Right cardiac atrium (tissue), 5 donors: ENCODE measurements around the gene FXYD3. TPM values are rescaled to one million over a fixed set of nuclear protein-coding genes. Genes with fewer than 3 reads are reported as not detected.
A peak's percentile ranks its signal among the peaks of the same experiment; 100 is the strongest.

Experiments used
- ATAC-seq, 2 donors: fragments of 200-7000 bp; cut with Tn5 transposase; one replicate each; pipeline versions ENCODE4 v1.8.0 to v1.9.1; 2020; ENCODE audit warnings: moderate library complexity in 2 of 2, mild to moderate bottlenecking in 1 of 2
- DNase-seq, 3 donors: peaks; one replicate each; pipeline ENCODE4 v3.0.0-alpha.2; 2020
- H3K27ac ChIP-seq: one replicate; pipeline ENCODE4 v1.5.1; 2013; ENCODE audit warnings: mild to moderate bottlenecking, low read length, control low read depth, moderate library complexity
- H3K27me3 ChIP-seq: one replicate; pipeline ENCODE4 v1.6.1; 2013; ENCODE audit not compliant: control insufficient read depth, insufficient read depth
- H3K4me1 ChIP-seq: one replicate; pipeline ENCODE4 v1.6.1; 2013; ENCODE audit warnings: low read length; ENCODE audit not compliant: control insufficient read depth, insufficient read depth
- H3K4me3 ChIP-seq: one replicate; pipeline ENCODE4 v1.5.1; 2013; ENCODE audit warnings: low read length, control low read depth
- H3K9me3 ChIP-seq: one replicate; pipeline ENCODE4 v1.6.1; 2013; ENCODE audit warnings: low read length; ENCODE audit not compliant: control insufficient read depth
- WGBS: extraction: QIAGEN DNeasy Blood & Tissue Kit; methylation state at CpG from one replicate; pipeline ENCODE4 v1.1.7; 2013; 5-methylcytosine and 5-hydroxymethylcytosine counted together
- intact Hi-C, 4 donors: fragments of 100-400 bp; cut with DNase I; formaldehyde crosslinking; loops; one replicate each; pipeline versions ENCODE4 v1.11.0 to v1.14.0; 2022 to 2023
- polyA plus RNA-seq: library from polyadenylated mRNA; stranded (reverse); fragments of 200-250 nt; gene quantifications from one replicate; pipeline ENCODE4 v1.2.3, GENCODE V29; 2013
- total RNA-seq, 4 donors: library from RNA; stranded (reverse); fragmentation: NEBNext Ultra II Directional; extraction: Animal tissue kit (Norgen Biotek cat#: 25700); gene quantifications; one replicate each; pipeline ENCODE4 v1.2.1, GENCODE V29; 2021
- donor health status: healthy with polysubstance abuse.
- donor health status: DM: no; HTN: yes; CAD: no.
- donor health status: DM: no; HTN: no; CAD: no.
- donor health status: DM: no; HTN: yes; CAD: no; lungs with severe emphysema.
- donor health status: DM: yes; HTN: yes; CAD: no.

Gene FXYD3
- total and polyA plus RNA-seq, 5 donors = 2.2 to 5.7 (median 4.8) TPM

DNA sequence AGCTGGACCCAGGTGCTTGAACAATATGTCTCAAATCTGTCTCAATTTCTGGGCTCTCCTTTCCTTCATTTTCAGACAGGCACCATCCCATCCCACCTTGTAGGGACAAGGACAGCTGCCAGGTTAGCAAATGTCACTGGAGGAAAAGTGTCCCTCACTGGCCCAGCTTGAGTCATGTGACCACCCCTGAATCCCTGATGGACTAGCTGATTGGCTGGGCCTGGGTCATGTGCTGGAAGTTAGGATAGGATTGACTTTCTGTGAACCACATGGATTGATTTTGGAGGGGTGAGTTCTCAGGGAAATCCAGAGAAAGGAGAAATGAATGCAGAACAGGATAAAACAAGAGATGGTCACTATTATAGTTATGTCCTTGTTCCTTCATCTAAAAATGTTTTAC lies 28.2 kb upstream of the FXYD3 start:
- H3K9me3 ChIP-seq = no peaks in the 10 kb centered on the region
- no peaks in the 10 kb centered on the region for H3K27me3 ChIP-seq
- no peaks in the 10 kb centered on the region for H3K4me1 ChIP-seq
- intact Hi-C loops = no loop called here
- DNase-seq (no peak), ATAC-seq (no peak)
- no peak overlapping the region for H3K27ac ChIP-seq
- H3K4me3 ChIP-seq = no peak overlapping the region

DNA sequence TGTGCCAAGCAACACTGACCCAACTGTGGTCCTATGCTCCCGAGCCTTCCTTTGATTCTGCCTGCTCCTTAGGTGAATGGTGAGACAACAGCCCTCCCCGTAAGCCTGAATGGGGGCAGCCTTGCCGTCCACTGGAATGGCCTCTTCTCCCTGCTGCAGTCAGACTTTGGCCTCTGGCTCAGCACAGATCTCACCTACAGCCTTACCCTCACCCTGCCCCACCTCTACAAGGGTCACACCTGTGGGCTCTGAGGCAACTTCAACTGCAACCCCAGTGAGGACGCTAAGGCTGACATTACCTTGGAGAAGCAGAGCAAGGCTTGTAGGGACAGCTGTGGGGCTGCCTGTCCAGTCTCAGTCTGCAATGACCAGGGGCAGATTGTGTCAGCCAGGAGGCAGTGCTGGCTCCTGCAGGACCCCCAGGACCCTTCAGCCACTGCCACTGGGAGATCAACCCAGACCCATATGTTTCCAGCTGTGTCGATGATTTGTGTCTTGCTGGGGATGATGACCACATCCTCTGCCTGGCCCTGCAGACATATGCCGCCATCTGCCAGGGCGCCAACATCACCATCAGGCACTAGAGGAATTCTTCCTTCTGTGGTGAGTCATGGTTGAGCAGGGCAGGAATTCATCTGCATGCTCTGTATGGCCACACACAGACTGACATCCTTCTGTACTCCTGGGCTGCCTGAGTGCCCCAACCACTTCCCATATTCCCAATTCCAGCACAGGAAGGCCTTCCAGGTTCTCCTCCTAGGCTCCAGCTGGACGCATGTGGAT lies 27.3 kb upstream of the FXYD3 start:
- no peak overlapping the region for H3K4me3 ChIP-seq
- no peaks in the 10 kb centered on the region for H3K4me1 ChIP-seq
- WGBS = 73% methylated on average over 8 of the region's 8 CpGs
- DNase-seq (no peak), ATAC-seq (no peak)
- H3K27me3 ChIP-seq = no peaks in the 10 kb centered on the region
- no peaks in the 10 kb centered on the region for H3K9me3 ChIP-seq
- H3K27ac ChIP-seq = no peak overlapping the region
- intact Hi-C loops = no loop called here

DNA sequence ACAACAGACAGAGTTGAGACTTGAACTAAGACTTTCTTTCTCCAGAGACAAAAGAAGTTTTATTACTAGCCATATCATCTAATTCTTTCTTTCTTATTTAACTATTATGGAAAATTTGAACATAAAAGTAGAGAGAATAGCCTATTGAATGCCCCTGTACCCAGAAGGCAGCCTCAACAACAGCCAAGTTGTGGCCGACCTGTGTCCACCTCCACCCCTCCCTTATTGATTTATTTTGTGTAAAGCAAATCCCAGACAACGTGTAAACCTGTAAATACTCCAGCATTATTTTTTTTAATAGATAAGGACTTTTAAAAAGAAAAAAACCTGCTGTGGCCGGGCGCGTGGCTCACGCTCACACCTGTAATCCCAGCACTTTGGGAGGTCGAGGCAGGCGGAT lies 26.1 kb upstream of the FXYD3 start:
- WGBS = 85% methylated on average over 8 of the region's 8 CpGs
- Histone ChIP-seq H3K4me1 (no peaks in the 10 kb centered on the region), H3K27ac (no peak overlapping the region), H3K9me3 (no peaks in the 10 kb centered on the region), H3K27me3 (no peaks in the 10 kb centered on the region), H3K4me3 (no peak overlapping the region)
- no peak for ATAC-seq
- intact Hi-C loops = no loop called here
- no peak for DNase-seq

DNA sequence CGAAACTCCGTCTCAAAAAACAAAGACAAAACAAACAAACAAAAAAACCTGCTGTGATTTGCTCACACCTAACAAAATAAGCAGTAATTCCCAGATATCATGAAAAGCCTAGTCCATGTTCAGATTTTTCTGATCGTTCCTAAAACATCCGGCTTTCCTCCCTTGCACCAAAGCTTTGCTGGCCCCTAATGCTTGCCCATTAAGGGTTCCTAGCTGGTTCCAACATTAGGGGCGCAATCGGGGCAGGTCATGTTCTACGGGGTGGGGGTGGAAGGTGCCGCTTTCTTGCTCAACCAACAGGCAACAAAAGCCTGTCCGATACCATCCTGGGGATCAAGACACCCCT lies 25.5 kb upstream of the FXYD3 start:
- no peak for ATAC-seq
- intact Hi-C loops = loop anchor here in 1 of 4 donors (5.0 kb wide), 1 partner anchor 123 kb away; no protein-coding TSS in a partner anchor
- H3K27me3 ChIP-seq = no peaks in the 10 kb centered on the region

DNA sequence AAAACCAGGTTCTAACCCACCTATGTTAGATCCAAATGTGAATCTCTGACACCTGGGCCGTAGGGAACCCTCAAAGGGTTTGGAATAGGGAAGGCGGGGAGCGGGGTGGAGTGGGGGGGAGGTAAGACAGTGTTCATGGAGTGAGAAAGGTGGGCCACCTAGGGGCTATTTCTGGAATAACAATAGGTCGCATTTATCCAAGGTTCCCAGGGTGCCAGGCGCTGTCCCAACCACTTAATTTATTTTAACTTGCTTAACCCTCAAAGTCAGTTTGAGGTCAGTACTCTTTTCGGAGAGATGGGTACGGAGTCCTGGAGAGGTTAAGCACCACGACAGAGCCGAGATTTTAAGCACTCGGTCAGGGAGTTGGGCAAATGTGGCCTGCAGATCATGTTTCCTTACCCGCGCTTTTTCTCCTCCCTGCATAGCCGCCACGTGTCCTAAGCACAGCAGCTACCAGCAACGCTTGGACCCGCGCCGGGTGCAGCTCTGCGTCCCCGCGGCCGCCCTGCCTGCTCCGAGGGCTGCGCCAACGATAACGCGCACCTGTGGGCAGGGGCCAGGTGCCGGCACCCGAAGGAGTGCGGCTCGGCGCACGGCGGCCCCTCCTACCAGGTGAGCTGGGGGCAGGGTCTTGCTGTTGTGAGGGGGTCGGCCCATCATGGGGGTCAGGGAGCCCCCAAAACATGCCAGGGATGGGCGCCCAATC lies 25.0 kb upstream of the FXYD3 start:
- Histone ChIP-seq H3K27me3 (no peaks in the 10 kb centered on the region), H3K9me3 (no peaks in the 10 kb centered on the region), H3K4me3 (no peak overlapping the region), H3K27ac (no peak overlapping the region), H3K4me1 (no peaks in the 10 kb centered on the region)
- DNase-seq (peak in 1 of 3 donors; percentile 45), ATAC-seq (peak; percentile 86 to 87)
- intact Hi-C loops = loop anchor here in 1 of 4 donors (5.0 kb wide), 1 partner anchor 123 kb away; no protein-coding TSS in a partner anchor
- 8% methylated on average over 36 of the region's 36 CpGs for WGBS

More for the DNA sequence above, 25.5 kb upstream of the FXYD3 start:
- H3K4me3 ChIP-seq = no peak overlapping the region
- H3K27ac ChIP-seq = no peak overlapping the region
- no peak for DNase-seq
- 38% methylated on average over 9 of the region's 9 CpGs for WGBS
- no peaks in the 10 kb centered on the region for H3K9me3 ChIP-seq
- no peaks in the 10 kb centered on the region for H3K4me1 ChIP-seq

DNA sequence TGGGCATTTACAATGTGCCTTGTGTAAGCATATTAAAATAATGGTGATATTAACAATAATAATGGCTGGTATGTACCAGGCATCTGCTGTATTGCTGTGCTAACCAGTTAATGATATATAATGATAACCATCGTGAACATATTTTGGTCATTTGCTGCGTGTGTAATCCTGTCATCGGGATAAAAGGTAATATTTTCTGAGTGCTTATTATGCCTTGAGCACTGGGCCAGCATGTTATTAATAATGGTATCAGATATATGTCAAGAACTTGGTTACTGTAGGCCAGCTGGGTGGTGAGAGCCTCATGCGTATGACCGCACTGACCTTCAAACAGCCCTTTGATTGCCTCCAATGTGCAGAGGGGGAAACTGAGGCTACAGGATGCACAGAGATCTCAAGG lies 22.2 kb upstream of the FXYD3 start:
- Histone ChIP-seq H3K9me3 (no peaks in the 10 kb centered on the region), H3K4me1 (no peaks in the 10 kb centered on the region), H3K27ac (no peak overlapping the region), H3K4me3 (no peak overlapping the region), H3K27me3 (no peaks in the 10 kb centered on the region)
- 90% methylated on average over 5 of the region's 5 CpGs for WGBS
- DNase-seq = no peak
- ATAC-seq = no peak
- intact Hi-C loops = loop anchor here in 1 of 4 donors (5.0 kb wide), 1 partner anchor 126 kb away; no protein-coding TSS in a partner anchor

DNA sequence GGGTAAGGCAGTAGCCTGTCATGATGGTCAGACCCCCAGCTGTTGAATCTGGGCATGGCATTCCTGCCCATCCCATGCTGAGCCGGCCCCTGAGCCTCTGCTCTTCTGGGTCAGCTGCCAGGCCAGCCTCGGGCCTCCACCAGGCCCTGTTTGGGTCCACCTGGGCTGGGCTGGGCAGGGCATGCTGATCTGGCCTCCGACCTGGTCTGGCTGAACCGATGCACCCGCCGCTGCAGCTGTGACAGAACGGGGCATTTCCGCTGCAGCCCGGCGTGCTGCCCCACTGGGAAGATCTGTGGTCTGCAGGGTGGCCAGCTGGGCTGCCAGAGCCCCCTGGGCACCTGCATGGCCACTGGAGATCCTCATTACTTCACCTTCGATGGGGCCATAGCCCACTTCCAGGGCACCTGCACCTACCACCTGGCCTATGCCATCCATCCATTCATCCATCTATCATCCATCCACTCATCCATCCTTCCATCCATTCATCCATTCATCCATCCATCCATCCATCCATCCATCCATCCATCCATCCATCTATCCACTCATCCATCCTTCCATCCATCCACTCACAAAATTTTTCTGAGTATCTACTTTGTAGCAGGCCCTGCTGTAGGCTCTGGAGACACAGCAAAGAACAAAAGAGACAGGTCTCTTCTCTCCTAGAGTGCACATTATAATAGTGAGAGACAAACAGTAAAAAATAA lies 21.5 kb upstream of the FXYD3 start:
- intact Hi-C loops = loop anchor here in 1 of 4 donors (5.0 kb wide), 1 partner anchor 127 kb away; no protein-coding TSS in a partner anchor
- H3K4me3 ChIP-seq = no peak overlapping the region
- WGBS = 83% methylated on average over 11 of the region's 11 CpGs
- H3K4me1 ChIP-seq = no peaks in the 10 kb centered on the region
- no peak for DNase-seq
- H3K27me3 ChIP-seq = no peaks in the 10 kb centered on the region
- no peaks in the 10 kb centered on the region for H3K9me3 ChIP-seq
- no peak for ATAC-seq
- H3K27ac ChIP-seq = no peak overlapping the region

- Histone ChIP-seq H3K27ac (no peak overlapping the region), H3K4me3 (no peak overlapping the region), H3K27me3 (no peaks in the 10 kb centered on the region), H3K9me3 (no peaks in the 10 kb centered on the region), H3K4me1 (no peaks in the 10 kb centered on the region)
- 90% methylated on average over 4 of the region's 4 CpGs for WGBS
- DNase-seq = no peak
- ATAC-seq = no peak
- intact Hi-C loops = loop anchor here in 1 of 4 donors (5.0 kb wide), 1 partner anchor 127 kb away; no protein-coding TSS in a partner anchor
Measured at GRCh38 chr19:35094656-35095055, 21.0 kb upstream of the FXYD3 start.

DNA sequence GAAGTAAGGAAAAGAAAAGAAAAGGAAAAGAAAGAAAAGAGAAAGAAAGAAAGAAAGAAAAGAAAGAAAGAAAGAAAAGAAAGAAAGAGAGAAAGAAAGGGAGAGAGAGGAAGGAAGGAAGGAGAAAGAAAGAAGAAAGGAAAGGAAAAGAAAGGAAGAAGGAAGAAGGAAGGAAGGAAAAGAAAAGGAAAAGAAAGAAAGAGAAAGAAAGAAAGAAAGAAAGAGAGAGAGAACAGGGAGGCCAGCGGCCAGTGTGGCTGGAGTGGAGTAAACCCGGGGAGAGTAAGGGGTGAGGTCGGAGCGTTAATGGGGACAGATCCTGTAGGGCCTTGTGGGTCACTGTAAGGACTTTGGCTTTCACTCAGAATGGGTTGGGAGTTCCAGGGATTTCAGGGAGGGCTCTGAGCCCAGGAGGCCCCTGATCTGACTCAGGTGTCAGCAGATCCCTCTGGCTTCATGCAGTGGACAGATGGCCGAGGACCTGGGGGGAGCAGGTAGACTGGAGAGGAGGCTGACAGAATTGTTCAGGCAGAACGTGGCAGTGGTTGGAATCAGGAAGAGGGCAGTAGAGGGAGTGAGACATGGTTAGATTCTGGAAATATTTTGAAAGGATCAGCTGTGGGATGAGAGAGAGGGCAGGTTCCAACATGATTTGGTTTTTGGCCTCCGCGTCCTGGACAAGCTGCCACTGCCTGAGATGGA lies 19.8 kb upstream of the FXYD3 start:
- H3K4me3 ChIP-seq = no peak overlapping the region
- H3K27me3 ChIP-seq = no peaks in the 10 kb centered on the region
- ATAC-seq (no peak), DNase-seq (peak in 1 of 3 donors; percentile 6)
- intact Hi-C loops = no loop called here
- no peaks in the 10 kb centered on the region for H3K4me1 ChIP-seq
- H3K27ac ChIP-seq = no peak overlapping the region
- no peaks in the 10 kb centered on the region for H3K9me3 ChIP-seq
- WGBS = 71% methylated on average over 8 of the region's 8 CpGs

DNA sequence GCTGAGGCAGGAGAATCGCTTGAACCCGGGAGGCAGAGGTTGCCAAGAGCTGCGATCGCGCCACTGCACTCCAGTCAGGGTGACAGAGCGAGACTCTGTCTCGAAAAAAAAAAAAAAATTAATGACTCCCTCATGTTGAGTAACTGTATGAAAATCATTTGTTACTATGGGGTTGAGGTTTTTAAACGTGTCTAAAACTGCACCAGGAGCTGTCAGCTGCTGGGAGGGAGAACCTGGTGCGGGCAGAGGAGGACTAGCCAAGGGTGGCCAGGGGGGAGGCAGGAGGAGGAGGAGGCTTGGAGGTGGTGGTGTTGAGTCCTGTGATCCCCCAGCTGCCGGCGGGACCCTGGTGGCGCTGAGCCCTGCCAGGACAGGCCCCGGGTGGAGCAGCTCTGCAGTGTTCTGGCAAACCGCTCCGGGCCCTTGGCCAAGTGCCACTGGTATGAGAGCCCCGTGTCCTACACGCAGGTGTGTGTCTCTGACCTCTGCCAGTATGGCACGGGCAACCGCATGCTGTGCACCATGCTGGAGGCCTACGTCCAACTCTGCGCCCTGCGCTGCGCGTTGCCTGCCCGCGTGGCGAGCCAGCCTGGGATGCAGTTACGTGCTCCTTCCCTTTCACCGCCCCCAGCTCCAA lies 17.1 kb upstream of the FXYD3 start:
- no peak overlapping the region for H3K4me3 ChIP-seq
- H3K4me1 ChIP-seq = no peaks in the 10 kb centered on the region
- H3K9me3 ChIP-seq = no peaks in the 10 kb centered on the region
- no peak overlapping the region for H3K27ac ChIP-seq
- intact Hi-C loops = no loop called here
- ATAC-seq (peak; percentile 28 to 44), DNase-seq (no peak)
- no peaks in the 10 kb centered on the region for H3K27me3 ChIP-seq
- 69% methylated on average over 29 of the region's 29 CpGs for WGBS
